GM12872 (cell line): Measurements from ENCODE around the gene FAM120A.

Experiments used
- CTCF ChIP-seq: IDR thresholded peaks from 3 replicates; pipeline ENCODE4 v1.5.1; 2011; ENCODE audit warnings: low read depth, mild to moderate bottlenecking, low read length, moderate library complexity; ENCODE audit not compliant: insufficient read depth

FAM120A gene

GRCh38 chr9:93483497-93483896 is 32.0 kb downstream of the FAM120A start:
- no peak for TF ChIP-seq CTCF

DNA sequence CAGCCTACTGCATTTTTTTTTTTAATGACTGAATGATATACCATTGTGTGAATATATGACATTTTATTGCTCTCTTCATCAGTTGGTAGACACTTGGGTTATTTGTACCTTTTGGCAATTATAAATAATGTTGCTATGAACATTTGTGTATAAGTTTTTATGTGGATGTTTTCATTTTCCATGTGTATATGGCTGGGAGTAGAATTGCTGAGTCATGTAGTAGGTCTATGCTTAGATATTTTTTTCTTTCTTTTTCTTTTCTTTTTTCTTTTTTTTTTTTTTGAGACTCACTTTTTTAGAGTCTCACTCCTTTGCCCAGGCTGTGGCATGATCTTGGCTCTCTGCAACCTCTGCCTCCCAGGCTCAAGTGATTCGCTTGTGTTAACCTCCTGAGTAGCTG is 34.8 kb downstream of the FAM120A start:
- no peak for TF ChIP-seq CTCF

DNA sequence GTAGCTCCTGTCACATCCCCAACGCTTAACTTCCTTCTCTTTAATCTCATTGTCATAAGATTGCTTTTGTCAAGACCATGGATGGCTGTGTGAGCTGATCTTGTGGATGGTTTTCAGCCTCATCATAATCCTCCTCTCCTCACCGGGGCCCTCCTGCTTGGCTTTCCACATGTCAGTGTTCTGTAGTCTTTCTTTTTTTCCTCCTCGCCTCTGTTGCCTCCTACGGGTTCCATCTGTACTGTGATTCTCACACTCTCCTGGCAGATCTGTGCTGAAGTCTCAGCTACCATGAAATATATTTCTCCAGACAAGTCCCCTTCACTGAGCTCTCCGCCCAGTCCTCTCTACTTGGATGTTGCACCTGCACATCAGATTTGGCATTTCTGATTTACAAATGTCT is 36.8 kb downstream of the FAM120A start:
- TF ChIP-seq CTCF: no peak

- no peak for TF ChIP-seq CTCF
These were observed 40.2 kb downstream of the FAM120A start for GRCh38 chr9:93491593-93492232.

- TF ChIP-seq CTCF: no peak
These were observed 40.8 kb downstream of the FAM120A start for GRCh38 chr9:93492327-93492726.

GRCh38 chr9:93493949-93494348 is 42.5 kb downstream of the FAM120A start:
- no peak for TF ChIP-seq CTCF

DNA sequence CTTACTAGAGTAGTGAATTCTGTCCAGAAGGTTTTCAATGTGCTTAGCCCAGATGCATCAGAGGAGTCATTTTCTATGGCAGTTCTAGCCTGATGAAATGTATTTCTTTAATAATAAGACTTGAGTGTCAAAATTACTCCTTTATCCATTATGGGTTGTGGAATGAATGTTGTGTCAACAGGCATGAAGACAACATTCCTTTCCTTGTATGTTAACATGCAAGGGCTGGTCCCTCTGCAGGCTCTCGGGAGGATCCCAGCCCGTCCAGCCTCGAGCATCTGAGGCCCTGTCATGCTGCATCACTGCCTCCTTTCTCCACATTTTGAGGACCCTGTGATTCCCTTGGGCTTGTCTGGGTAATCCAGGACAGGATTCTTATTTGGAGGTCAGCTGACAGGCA is 44.8 kb downstream of the FAM120A start:
- no peak for TF ChIP-seq CTCF
